UCSD-AML1 (cell line): ENCODE measurements around the gene TMEM134.

Experiments used
- DNase-seq: peaks from one replicate; lab custom pipeline; 2025; ENCODE audit not compliant: unreplicated experiment; lab: John Stamatoyannopoulos, UW

TMEM134 gene

GRCh38 chr11:67500831-67501715 is 32.0 kb upstream of the TMEM134 start:
- DNase-seq: no peak

GRCh38 chr11:67500484-67500821 is 31.4 kb upstream of the TMEM134 start:
- DNase-seq: no peak

GRCh38 chr11:67499808-67500483 is 30.9 kb upstream of the TMEM134 start:
- no peak for DNase-seq

- no peak for DNase-seq
Observed at GRCh38 chr11:67498544-67498972, 29.5 kb upstream of the TMEM134 start.

- DNase-seq: no peak
Observed at GRCh38 chr11:67497656-67498291, 28.7 kb upstream of the TMEM134 start.

- no peak for DNase-seq
Observed at GRCh38 chr11:67496113-67496512, 27.1 kb upstream of the TMEM134 start.

DNA sequence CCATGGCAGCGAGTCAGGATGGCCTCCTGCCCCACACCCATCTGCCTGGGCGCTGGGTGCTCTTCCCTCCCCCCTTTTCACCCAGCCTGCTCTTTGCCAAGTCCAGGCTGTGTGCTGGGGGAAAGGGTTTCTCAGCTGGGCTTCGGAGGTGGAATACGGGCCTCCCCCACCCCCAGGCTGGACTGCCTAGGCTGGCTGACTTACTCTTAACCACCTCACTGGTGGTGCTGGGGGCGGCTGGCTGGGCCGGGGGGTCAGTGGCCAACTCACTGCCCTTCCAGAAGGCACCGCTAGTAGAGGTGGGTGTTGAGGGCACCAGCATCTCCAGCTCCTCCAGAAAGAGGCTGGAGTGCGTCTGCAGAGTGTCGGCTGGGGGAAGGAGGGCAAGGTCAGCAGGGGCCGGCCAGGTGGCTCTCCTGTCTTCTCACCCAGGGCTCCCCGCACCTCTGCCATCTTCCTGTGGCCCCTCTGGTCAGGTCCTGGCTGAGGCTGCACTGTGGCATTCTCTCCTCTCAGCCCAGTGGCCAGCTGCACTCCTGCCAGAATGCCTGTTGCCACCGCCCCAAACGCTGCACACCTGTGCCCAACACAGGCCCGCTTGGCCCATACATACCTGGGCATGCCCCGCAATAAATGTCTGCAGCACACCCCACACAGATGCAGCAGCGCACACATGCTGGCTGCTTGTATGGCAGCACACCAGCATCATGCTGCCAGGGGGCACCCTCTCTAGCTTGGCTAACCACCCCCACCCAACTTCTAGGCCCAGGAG is 26.4 kb upstream of the TMEM134 start:
- no peak for DNase-seq

GRCh38 chr11:67494371-67495233 is 25.6 kb upstream of the TMEM134 start:
- DNase-seq: no peak

DNA sequence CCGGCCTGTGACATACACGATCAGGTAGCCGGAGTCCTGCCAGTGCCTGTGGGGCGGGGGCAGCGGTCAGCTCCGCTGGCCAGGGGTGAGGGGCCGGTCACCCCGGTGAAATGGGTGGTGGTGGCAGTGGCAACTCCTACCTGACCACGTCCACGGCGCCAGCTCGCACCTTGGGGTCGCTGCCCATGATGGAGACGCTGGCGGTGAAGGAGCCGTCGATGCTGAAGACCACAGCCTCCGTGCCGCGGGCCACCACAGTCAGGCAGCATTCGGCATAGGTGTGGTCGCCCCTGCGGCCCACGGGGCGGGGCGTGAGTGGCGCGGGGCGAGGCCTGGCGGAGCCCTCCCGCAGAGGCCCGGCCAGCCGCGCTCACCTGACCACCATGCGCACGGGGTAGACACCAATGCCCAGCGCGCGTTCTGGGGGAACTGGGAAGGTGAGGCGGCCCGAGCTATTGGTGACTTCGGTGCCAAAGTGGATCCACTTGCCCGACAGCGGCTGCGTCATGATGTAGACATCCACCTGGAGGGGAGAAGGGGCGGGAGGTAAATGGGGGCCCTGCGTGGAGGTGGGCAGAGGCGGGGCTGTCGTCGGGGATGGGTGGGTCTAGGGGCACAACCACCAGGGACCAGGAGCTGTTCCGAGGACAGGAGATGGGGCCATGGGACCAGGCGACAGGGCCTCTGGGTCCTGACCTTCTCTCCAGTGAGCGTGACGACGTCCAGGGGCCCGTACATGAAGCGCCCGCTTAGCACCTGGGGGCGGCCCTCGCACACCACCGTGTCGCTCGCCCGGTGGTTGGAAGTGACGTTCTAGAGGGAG is 24.7 kb upstream of the TMEM134 start:
- DNase-seq: no peak

DNA sequence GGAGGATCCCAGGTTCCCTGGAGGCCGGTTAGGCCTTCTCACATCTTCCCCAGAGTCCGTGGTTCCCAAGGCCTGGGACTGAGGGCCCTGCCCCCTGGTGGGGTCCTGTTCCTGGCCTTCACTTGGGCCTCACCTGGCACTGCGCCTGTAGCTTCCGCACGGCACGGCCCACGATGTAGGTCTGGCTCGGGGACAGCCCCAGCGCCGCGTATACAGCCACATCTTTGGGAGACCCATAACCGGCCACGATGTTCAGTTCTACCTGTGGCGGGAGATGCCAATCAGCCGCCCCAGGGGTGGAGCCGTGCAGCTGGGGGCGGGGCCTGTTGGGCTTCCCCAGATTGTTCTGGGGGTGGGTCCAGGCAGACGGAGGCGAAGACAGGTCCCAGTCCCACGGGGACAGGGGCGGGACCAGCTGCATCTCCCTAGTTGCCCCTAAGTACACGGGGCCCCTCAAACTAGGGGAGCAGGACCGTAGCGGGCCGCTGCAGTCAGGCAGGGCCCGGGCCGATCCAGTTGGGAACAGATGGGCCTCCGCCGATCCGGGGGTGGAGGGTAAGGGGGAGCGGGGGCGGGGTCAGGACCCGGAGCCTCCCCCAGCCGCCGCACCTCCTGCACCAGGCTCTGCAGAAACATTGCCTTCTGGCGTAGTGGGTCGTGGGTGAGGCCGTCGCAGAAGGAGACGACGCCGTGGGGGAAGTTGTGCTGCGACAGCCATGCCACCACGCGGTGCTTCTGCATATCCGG is 23.9 kb upstream of the TMEM134 start:
- DNase-seq: no peak

DNA sequence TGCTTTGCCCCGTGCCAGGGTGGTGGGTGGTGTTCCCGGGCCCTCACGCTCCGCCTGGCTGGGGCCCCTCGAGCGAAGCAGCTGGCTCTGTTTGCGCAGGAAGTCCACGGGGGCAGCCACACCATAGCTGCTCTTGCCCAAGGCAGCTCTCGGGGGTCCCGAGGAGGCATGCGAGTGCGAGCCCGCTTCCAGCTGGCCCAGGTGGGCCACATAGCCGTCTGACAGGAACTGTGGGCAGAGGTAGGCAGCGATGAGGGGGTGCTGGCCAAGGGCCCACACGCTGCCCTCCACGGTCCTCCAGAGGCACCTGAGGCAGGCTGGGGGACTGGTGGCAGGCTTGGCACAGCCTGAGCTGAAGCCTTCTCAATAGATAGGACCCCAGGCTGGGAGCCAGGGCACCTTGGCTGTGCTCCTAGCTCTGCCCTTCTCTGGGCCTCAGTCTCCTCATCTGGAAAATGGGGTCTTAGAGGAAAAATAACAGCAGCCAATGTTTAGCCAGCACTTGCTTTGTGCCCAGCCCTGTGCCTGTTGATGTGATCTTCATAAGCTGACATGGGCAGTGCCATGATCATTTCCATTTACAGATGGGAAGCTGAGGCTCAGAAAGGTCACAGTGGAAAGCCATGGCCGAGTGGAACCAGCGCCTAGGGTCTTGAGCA is 23.1 kb upstream of the TMEM134 start:
- no peak for DNase-seq

DNA sequence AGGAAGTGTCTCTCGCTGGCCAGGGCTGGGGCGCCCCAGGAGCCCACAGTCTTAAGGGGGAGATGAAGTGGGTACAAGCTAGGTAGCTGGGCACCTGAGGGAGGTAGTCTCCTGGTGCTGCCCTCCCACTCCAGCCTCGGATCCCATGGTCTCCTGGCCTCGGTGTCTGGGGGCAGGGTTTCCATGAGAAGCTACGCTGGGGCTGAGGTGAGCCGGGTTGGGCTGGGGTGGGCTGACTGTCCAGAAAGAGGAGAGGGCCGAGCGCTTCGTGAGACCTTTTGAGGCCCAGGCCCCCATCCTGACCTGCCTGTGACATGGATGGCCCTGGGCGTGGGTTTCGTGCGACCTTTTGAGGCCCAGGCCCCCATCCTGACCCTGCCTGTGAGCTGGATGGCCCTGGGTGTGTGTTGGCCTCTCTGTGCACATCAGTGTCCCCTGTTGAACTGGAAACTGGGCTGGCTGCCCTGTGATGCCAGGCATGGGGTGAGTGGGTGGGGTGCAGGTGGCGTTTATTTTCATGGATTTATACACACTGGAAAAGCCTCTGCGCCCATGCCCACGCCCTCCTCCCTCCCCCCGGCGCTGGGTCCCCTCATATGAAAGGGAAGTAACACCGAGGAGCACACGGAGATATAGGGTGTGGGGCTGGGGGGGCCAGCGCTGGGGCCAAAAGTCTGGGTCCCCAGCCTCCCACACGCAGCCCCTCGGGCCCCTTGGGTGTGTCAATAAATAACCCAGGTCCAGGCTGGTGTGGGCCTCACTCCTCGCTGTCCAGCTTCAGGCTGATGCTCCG is 22.4 kb upstream of the TMEM134 start:
- DNase-seq: no peak

DNA sequence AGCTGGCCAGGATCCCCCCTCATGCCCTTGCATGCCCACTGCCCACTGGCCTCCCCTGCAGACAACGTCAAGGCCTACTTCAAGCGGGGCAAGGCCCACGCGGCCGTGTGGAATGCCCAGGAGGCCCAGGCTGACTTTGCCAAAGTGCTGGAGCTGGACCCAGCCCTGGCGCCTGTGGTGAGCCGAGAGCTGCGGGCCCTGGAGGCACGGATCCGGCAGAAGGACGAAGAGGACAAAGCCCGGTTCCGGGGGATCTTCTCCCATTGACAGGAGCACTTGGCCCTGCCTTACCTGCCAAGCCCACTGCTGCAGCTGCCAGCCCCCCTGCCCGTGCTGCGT is 21.6 kb upstream of the TMEM134 start:
- no peak for DNase-seq

DNA sequence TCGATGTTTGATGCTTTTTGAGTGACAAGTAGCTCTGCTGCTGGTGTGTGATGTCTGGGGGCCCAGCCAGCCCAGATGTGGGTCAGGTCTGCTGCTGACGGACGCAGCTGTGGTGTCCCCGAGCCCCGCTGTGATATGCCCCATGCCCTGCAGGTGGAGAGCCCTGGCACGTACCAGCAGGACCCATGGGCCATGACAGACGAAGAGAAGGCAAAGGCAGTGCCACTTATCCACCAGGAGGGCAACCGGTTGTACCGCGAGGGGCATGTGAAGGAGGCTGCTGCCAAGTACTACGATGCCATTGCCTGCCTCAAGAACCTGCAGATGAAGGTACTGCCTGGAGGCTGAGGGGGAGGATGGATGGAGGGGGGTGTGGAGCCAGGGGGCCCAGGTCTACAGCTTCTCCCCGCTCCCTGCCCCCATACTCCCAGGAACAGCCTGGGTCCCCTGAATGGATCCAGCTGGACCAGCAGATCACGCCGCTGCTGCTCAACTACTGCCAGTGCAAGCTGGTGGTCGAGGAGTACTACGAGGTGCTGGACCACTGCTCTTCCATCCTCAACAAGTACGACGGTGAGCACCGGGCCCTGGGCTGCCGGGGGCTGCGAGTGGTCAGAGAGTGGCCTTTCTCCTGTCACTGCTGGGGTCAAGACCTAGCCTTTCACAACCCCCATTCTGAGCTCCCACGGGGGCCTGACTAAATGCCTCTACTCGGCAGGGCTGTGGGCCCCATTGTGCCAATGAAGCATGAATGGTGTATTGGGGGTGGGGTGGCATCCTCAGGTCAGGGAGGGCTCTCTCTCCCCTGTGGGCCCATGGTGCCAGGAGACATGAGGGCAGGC is 21.1 kb upstream of the TMEM134 start:
- no peak for DNase-seq

GRCh38 chr11:67489203-67489884 is 20.3 kb upstream of the TMEM134 start:
- no peak for DNase-seq
